IMR-90 (cell line): Measurements from ENCODE around the gene SEZ6L. TPM values are rescaled to one million over a fixed set of nuclear protein-coding genes. Genes with fewer than 3 reads are reported as not detected.

ENCODE experiments used
- ATAC-seq: fragments of 200-7000 bp; cut with Tn5 transposase; 2 replicates; pipeline ENCODE4 v1.9.1; 2020; ENCODE audit warnings: low read depth, mild to moderate bottlenecking, moderate library complexity
- BruUV-seq: library from RNA; stranded (reverse); fragments of 400-500 nt; replicated peaks from 2 replicates; lab custom pipeline; 2021; lab: Mats Ljungman, UMichigan
- CTCF ChIA-PET: fragments of 300-600 bp; formaldehyde crosslinking; extraction: SDS; loops from one replicate; lab custom pipeline; 2021; ENCODE audit warnings: antibody characterized with exemption; lab: Yijun Ruan, JAX
- POLR2A ChIA-PET: fragments of 300-600 bp; sonication (Branson Sonifier 250); formaldehyde crosslinking; loops from one replicate; lab custom pipeline; 2022; ENCODE audit warnings: antibody characterized with exemption; ENCODE audit not compliant: unreplicated experiment; lab: Charles Lee
- DNase-seq: peaks from one replicate; pipeline ENCODE4 v3.0.0; 2013
- H2AFZ ChIP-seq: replicated peaks from 2 replicates; pipeline ENCODE3; 2013; ENCODE audit warnings: low read length, mild to moderate bottlenecking; ENCODE audit not compliant: poor library complexity
- H2AK5ac ChIP-seq: 2 replicates; pipeline ENCODE4 v1.6.1; 2013; ENCODE audit warnings: low read depth, low read length, inconsistent platforms
- H2AK9ac ChIP-seq: replicated peaks from 2 replicates; pipeline ENCODE3; 2013; ENCODE audit warnings: mild to moderate bottlenecking, low read depth, low read length, moderate library complexity; ENCODE audit not compliant: poor library complexity
- H2BK120ac ChIP-seq: 2 replicates; pipeline ENCODE4 v1.6.1; 2013; ENCODE audit warnings: low read depth, low read length, inconsistent platforms
- H2BK15ac ChIP-seq: 3 replicates; pipeline ENCODE4 v1.6.1; 2013; ENCODE audit warnings: low read depth, low read length, inconsistent platforms
- H2BK20ac ChIP-seq: 2 replicates; pipeline ENCODE4 v1.6.1; 2013; ENCODE audit warnings: low read depth, mild to moderate bottlenecking, inconsistent platforms, low read length, moderate library complexity
- H2BK5ac ChIP-seq: 2 replicates; pipeline ENCODE4 v1.6.1; 2013; ENCODE audit warnings: mild to moderate bottlenecking, low read depth, low read length, inconsistent platforms; ENCODE audit not compliant: poor library complexity, severe bottlenecking
- H3K14ac ChIP-seq: replicated peaks from 2 replicates; pipeline ENCODE4 v1.6.1; 2013; ENCODE audit warnings: low read depth, low read length, inconsistent platforms
- H3K18ac ChIP-seq: 2 replicates; pipeline ENCODE4 v1.6.1; 2013; ENCODE audit warnings: low read depth, low read length, control low read depth
- H3K23ac ChIP-seq: 2 replicates; pipeline ENCODE4 v1.6.1; 2013; ENCODE audit warnings: low read depth, low read length, inconsistent platforms
- H3K27ac ChIP-seq: 2 replicates; pipeline ENCODE4 v1.5.1; 2013; ENCODE audit warnings: mild to moderate bottlenecking, control low read depth, low read length; ENCODE audit not compliant: insufficient read depth
- H3K27me3 ChIP-seq: 2 replicates; pipeline ENCODE4 v1.6.1; 2013; ENCODE audit warnings: low read length; ENCODE audit not compliant: control insufficient read depth, insufficient read depth
- H3K36me3 ChIP-seq: 2 replicates; pipeline ENCODE4 v1.6.1; 2013; ENCODE audit warnings: low read length, mixed read lengths; ENCODE audit not compliant: control insufficient read depth, insufficient read depth
- H3K4ac ChIP-seq: 2 replicates; pipeline ENCODE4 v1.6.1; 2013; ENCODE audit warnings: low read depth, low read length, inconsistent platforms
- H3K4me1 ChIP-seq: 2 replicates; pipeline ENCODE4 v1.6.1; 2013; ENCODE audit warnings: low read length, mixed read lengths; ENCODE audit not compliant: control insufficient read depth, insufficient read depth
- H3K4me2 ChIP-seq: 2 replicates; pipeline ENCODE4 v1.6.1; 2013; ENCODE audit warnings: low read depth, mild to moderate bottlenecking, control low read depth, low read length, moderate library complexity
- H3K4me3 ChIP-seq: 2 replicates; pipeline ENCODE4 v1.5.1; 2013; ENCODE audit warnings: low read depth, mild to moderate bottlenecking, control low read depth, low read length, moderate library complexity; ENCODE audit not compliant: insufficient read depth
- H3K56ac ChIP-seq: 2 replicates; pipeline ENCODE4 v1.6.1; 2013; ENCODE audit warnings: low read length, inconsistent platforms; ENCODE audit not compliant: insufficient read depth; ENCODE audit errors: extremely low read depth
- H3K79me1 ChIP-seq, 2 experiments: 2 replicates each; pipeline ENCODE4 v1.6.1; 2013; ENCODE audit warnings: low read length in 2 of 2, inconsistent platforms in 1 of 2, low read depth in 1 of 2
- H3K9ac ChIP-seq: 2 replicates; pipeline ENCODE4 v1.6.1; 2013; ENCODE audit warnings: low read depth, low read length, control low read depth
- H3K9me1 ChIP-seq: 2 replicates; pipeline ENCODE4 v1.6.1; 2013; ENCODE audit warnings: low read length, inconsistent platforms; ENCODE audit not compliant: insufficient read depth
- H3K9me3 ChIP-seq: 2 replicates; pipeline ENCODE4 v1.6.1; 2013; ENCODE audit warnings: low read length; ENCODE audit not compliant: control insufficient read depth, insufficient read depth
- H4K20me1 ChIP-seq: 2 replicates; pipeline ENCODE4 v1.6.1; 2013; ENCODE audit warnings: low read length, inconsistent platforms; ENCODE audit not compliant: insufficient read depth
- H4K5ac ChIP-seq: 2 replicates; pipeline ENCODE4 v1.6.1; 2013; ENCODE audit warnings: mild to moderate bottlenecking, low read depth, low read length, control low read depth
- H4K8ac ChIP-seq, 2 experiments: 2 replicates each; pipeline ENCODE4 v1.6.1; 2013; ENCODE audit warnings: low read depth in 2 of 2, low read length in 2 of 2, control low read depth in 1 of 2, inconsistent platforms in 1 of 2
- H4K91ac ChIP-seq: 2 replicates; pipeline ENCODE4 v1.6.1; 2013; ENCODE audit warnings: low read depth, low read length, inconsistent platforms; ENCODE audit not compliant: insufficient read depth
- BHLHE40 ChIP-seq: fragments of 150-350 bp; IDR thresholded peaks from 2 replicates; pipeline ENCODE4 v1.6.1; 2016; ENCODE audit warnings: mild to moderate bottlenecking, low read depth, low read length
- CEBPB ChIP-seq: IDR thresholded peaks from 2 replicates; pipeline ENCODE4 v1.6.1; 2012; ENCODE audit warnings: low read depth, low read length, improper control_type of control experiment
- CHD1 ChIP-seq: IDR thresholded peaks from 2 replicates; pipeline ENCODE4 v1.6.1; 2012; ENCODE audit warnings: low read depth, low read length, improper control_type of control experiment
- FOS ChIP-seq: fragments of 150-350 bp; IDR thresholded peaks from 2 replicates; pipeline ENCODE4 v1.6.1; 2016; ENCODE audit warnings: low read depth, low read length
- MAFK ChIP-seq: IDR thresholded peaks from 2 replicates; pipeline ENCODE4 v1.6.1; 2012; ENCODE audit warnings: low read depth, low read length, improper control_type of control experiment
- MAZ ChIP-seq: IDR thresholded peaks from 2 replicates; pipeline ENCODE4 v1.6.1; 2012; ENCODE audit warnings: low read depth, mild to moderate bottlenecking, low read length, improper control_type of control experiment, moderate library complexity, borderline replicate concordance
- MXI1 ChIP-seq: IDR thresholded peaks from 2 replicates; pipeline ENCODE4 v1.6.1; 2012; ENCODE audit warnings: low read depth, mild to moderate bottlenecking, low read length, moderate library complexity, borderline replicate concordance
- NFE2L2 ChIP-seq: fragments of 150-350 bp; IDR thresholded peaks from 2 replicates; pipeline ENCODE4 v1.6.1; 2016; ENCODE audit warnings: low read depth, mild to moderate bottlenecking, low read length
- POLR2A ChIP-seq: IDR thresholded peaks from 2 replicates; pipeline ENCODE4 v1.6.1; 2012; ENCODE audit warnings: mild to moderate bottlenecking, low read depth, low read length
- RAD21 ChIP-seq: IDR thresholded peaks from 2 replicates; pipeline ENCODE4 v1.6.1; 2012; ENCODE audit warnings: low read length, improper control_type of control experiment
- RCOR1 ChIP-seq: IDR thresholded peaks from 2 replicates; pipeline ENCODE4 v1.6.1; 2012; ENCODE audit warnings: mild to moderate bottlenecking, low read length, improper control_type of control experiment; ENCODE audit not compliant: insufficient replicate concordance
- RFX5 ChIP-seq: IDR thresholded peaks from 2 replicates; pipeline ENCODE4 v1.8.0; 2012; ENCODE audit warnings: low read depth, mild to moderate bottlenecking, low read length, moderate library complexity
- SMC3 ChIP-seq: fragments of 150-350 bp; IDR thresholded peaks from 2 replicates; pipeline ENCODE4 v1.6.1; 2016; ENCODE audit warnings: low read depth, mild to moderate bottlenecking, antibody characterized with exemption, low read length, moderate library complexity
- WGBS, 2 experiments: methylation state at CpG; one replicate each; pipeline versions ENCODE4 v1.1.5 to v1.1.7; 2013; ENCODE audit warnings: missing lambda C conversion rate in 2 of 2; ENCODE audit not compliant: insufficient read length in 1 of 2; ENCODE audit errors: extremely low coverage in 2 of 2; 5-methylcytosine and 5-hydroxymethylcytosine counted together
- dilution Hi-C: fragments of 300-500 bp; cut with HindIII; formaldehyde crosslinking; loops from one replicate; pipeline ENCODE4 v1.14.3; 2018; ENCODE audit warnings: low sequenced_read_pairs; ENCODE audit not compliant: unreplicated experiment
- in situ Hi-C: fragments of 300-500 bp; cut with MboI; formaldehyde crosslinking; loops from 3 replicates; pipeline ENCODE4 v1.14.3; 2019; ENCODE audit warnings: low sequenced_read_pairs, inconsistent platforms, mixed read lengths
- intact Hi-C: fragments of 100-400 bp; cut with micrococcal nuclease; formaldehyde crosslinking; loops from 2 replicates; pipeline ENCODE4 v1.10.0; 2022
- polyA plus RNA-seq, 3 experiments: library from polyadenylated mRNA; depleted of rRNA; stranded (reverse); fragments of >200 nt; gene quantifications; 2 replicates each; pipeline ENCODE4 v1.2.3, GENCODE V29; 2012; ENCODE audit warnings: low replicate concordance in 1 of 3
- total RNA-seq: library from RNA; depleted of rRNA; stranded (reverse); fragments of >200 nt; gene quantifications from 2 replicates; pipeline ENCODE4 v1.2.3, GENCODE V29; 2012
- TF ChIP-seq, protein P1 (sequence below): fragments of 150-350 bp; IDR thresholded peaks from 2 replicates; pipeline ENCODE4 v1.6.1; 2016; ENCODE audit warnings: low read depth, mild to moderate bottlenecking, low read length, moderate library complexity, borderline replicate concordance
- TF ChIP-seq, protein P2 (sequence below): fragments of 150-350 bp; IDR thresholded peaks from 2 replicates; pipeline ENCODE4 v1.6.1; 2017; ENCODE audit warnings: mild to moderate bottlenecking, antibody characterized with exemption, low read length, low read depth
- TF ChIP-seq, protein P3 (sequence below): conservative IDR thresholded peaks from 2 replicates; pipeline ENCODE4 v1.5.1; 2012; ENCODE audit warnings: mild to moderate bottlenecking, low read depth, low read length, improper control_type of control experiment

SEZ6L gene
- total and polyA plus RNA-seq, 2 of the 4 experiments (the other 2 are of a cell fraction), result not detected

DNA sequence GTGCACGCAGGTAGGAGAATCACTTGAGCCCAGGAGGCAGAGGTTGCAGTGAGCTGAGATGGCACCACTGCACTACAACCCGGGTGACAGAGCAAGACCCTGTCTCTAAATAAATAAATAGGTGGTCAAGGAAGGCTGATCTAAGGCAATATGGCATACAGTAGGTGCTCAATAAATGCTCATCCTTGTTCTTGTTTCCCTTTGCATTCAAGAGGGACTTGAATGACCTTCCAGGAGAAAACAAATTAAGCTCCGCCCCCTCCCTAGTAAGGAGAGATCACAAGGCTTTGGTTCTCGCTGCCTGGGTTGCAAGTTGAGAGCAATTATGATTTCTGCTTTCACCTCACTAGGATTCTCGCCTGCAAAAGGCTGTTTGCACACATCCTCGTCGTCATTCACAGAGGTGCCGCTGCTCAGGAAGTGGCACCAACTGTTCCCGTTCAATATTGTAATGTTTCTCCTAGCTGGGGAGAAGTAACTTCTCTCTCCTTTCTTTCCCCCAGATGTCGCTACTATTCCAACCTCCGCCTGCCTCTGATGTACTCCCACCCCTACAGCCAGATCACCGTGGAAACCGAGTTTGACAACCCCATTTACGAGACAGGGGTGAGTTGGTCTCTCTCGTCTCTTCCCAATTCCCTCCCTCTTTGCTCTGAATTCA, 208.0 kb downstream of the SEZ6L start:
- in situ Hi-C loops, result no loop called here
- ATAC-seq (no peak), DNase-seq (no peak)
- WGBS, 2 experiments, result 20% methylated on average over 5 of the region's 15 CpGs; no CpG with 5 or more reads in 1 of the 2 experiments
- Histone ChIP-seq H2BK120ac (no peak overlapping the region), H4K20me1 (no peaks in the 10 kb centered on the region), H3K9me3 (no peaks in the 10 kb centered on the region), H2AK9ac (no peak overlapping the region), H3K18ac (no peak overlapping the region), H3K4ac (no peak overlapping the region), H3K27ac (no peak overlapping the region), H3K9ac (no peak overlapping the region), H2BK15ac (no peak overlapping the region), H2AFZ (peak overlapping the region; percentile 68), H3K23ac (no peak overlapping the region), H3K4me1 (no peaks in the 10 kb centered on the region), H3K4me2 (peak overlapping the region; percentile 58; the same call in 1 of the 2 replicates), H2AK5ac (no peak overlapping the region), H3K4me3 (no peak overlapping the region), H4K91ac (no peak overlapping the region), H4K5ac (no peak overlapping the region), H3K36me3 (no peaks in the 10 kb centered on the region), H2BK5ac (no peak overlapping the region), H3K27me3 (peaks cover 18% of the 10 kb centered on the region), H3K56ac (no peak overlapping the region), H3K9me1 (no peaks in the 10 kb centered on the region), H2BK20ac (no peak overlapping the region), H3K14ac (no peak overlapping the region), H4K8ac (no peak overlapping the region), H3K79me1 (no peaks in the 10 kb centered on the region)
- TF ChIP-seq RAD21 (no peak), MAFK (no peak), RCOR1 (no peak), MXI1 (no peak), NFE2L2 (no peak), BHLHE40 (no peak), CHD1 (no peak), RFX5 (no peak), FOS (no peak), POLR2A (no peak), MAZ (no peak), SMC3 (no peak), CEBPB (no peak)
- TF ChIP-seq, protein P1, sequence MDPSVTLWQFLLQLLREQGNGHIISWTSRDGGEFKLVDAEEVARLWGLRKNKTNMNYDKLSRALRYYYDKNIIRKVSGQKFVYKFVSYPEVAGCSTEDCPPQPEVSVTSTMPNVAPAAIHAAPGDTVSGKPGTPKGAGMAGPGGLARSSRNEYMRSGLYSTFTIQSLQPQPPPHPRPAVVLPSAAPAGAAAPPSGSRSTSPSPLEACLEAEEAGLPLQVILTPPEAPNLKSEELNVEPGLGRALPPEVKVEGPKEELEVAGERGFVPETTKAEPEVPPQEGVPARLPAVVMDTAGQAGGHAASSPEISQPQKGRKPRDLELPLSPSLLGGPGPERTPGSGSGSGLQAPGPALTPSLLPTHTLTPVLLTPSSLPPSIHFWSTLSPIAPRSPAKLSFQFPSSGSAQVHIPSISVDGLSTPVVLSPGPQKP, result no peak
- TF ChIP-seq, protein P2, sequence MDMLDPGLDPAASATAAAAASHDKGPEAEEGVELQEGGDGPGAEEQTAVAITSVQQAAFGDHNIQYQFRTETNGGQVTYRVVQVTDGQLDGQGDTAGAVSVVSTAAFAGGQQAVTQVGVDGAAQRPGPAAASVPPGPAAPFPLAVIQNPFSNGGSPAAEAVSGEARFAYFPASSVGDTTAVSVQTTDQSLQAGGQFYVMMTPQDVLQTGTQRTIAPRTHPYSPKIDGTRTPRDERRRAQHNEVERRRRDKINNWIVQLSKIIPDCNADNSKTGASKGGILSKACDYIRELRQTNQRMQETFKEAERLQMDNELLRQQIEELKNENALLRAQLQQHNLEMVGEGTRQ, result no peak
- TF ChIP-seq, protein P3, sequence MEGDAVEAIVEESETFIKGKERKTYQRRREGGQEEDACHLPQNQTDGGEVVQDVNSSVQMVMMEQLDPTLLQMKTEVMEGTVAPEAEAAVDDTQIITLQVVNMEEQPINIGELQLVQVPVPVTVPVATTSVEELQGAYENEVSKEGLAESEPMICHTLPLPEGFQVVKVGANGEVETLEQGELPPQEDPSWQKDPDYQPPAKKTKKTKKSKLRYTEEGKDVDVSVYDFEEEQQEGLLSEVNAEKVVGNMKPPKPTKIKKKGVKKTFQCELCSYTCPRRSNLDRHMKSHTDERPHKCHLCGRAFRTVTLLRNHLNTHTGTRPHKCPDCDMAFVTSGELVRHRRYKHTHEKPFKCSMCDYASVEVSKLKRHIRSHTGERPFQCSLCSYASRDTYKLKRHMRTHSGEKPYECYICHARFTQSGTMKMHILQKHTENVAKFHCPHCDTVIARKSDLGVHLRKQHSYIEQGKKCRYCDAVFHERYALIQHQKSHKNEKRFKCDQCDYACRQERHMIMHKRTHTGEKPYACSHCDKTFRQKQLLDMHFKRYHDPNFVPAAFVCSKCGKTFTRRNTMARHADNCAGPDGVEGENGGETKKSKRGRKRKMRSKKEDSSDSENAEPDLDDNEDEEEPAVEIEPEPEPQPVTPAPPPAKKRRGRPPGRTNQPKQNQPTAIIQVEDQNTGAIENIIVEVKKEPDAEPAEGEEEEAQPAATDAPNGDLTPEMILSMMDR, result no peak
- intact Hi-C loops, result no loop called here
- ChIA-PET CTCF (no interaction called here), POLR2A (no interaction called here)
- no TSS peak for BruUV-seq
- dilution Hi-C loops, result no loop called here
